Activated T-cell treated with anti-CD3 and anti-CD28 coated beads for 4 hours (primary cell): Measurements from ENCODE around the gene BBOF1.
A peak's percentile ranks its signal among the peaks of the same experiment; 100 is the strongest.

Experiments
- DNase-seq: peaks from one replicate; pipeline ENCODE4 v3.0.0-alpha.2; 2020

BBOF1 gene

DNA sequence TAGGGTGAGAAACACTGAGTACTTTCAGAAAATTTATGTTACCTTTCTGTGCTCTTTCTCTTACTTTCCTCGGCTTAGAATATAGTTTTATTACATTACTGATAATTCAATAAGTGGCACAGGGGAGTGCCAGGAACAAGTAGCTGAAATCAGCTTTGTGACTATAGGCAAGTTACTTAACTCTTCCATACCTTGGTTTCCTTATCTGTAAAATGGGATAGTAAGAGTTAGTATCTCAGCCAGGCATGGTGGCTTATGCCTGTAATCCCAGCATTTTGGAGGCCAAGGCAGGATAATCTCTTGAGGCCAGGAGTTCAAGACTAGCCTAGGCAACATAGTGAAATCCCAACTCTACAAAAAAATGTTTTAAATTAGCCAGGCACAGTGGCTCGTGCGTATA, 15.4 kb downstream of the BBOF1 start:
- DNase-seq = no peak

DNA sequence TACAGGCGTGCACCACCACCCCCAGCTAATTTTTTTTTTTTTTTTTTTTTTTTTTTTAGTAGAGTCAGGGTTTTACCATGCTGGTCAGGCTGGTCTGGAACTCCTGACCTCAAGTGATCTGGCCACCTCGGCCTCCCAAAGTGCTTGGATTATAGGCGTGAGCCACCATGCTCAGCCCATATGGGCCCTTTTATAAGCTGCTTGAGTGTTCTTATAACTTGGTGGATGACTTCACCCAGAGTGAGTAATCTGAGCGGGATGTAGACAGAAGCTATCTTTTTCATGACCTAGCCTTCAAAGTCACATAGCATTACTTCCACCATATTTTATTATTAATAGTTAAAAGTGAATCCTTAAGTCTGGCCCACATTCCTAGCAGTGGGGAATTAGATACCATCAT, 16.4 kb downstream of the BBOF1 start:
- DNase-seq = no peak

DNA sequence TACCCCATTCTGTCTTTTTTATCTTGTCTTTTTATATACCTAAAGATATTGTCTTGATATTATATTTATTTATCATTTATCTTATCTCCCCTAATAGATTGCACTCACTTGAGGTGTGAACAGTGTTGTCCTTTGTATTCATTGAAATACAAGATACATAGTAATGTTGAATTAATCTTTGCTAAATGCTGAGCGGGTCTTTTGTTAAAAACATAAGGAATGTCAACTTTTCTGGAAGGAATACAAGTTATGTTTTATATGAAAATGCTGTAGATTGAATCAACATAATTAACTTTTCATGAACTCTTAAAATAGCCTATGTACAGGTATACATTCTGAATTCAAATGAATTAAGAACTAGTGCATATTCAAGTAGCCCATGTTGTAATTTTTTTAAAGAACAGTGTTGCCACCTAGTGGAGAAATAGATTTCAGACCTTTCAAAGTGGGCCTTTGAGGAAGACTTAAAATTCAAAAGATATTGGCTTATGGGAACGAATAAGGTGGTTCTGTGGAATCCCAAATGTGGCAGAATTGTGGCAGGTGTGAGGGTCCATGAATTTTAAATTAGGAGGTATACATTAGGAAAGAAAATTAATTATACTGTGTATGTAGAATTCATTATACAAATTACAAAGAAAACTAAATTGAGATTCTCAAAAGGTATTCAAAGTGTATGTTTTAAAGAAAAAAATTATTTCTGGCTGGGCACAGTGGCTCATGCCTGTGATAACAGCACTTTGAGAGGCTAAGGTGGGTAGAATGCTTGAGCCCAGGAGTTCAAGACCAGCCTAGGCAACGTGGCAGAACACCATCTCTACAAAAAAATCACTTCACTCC, 19.1 kb downstream of the BBOF1 start:
- no peak for DNase-seq

DNA sequence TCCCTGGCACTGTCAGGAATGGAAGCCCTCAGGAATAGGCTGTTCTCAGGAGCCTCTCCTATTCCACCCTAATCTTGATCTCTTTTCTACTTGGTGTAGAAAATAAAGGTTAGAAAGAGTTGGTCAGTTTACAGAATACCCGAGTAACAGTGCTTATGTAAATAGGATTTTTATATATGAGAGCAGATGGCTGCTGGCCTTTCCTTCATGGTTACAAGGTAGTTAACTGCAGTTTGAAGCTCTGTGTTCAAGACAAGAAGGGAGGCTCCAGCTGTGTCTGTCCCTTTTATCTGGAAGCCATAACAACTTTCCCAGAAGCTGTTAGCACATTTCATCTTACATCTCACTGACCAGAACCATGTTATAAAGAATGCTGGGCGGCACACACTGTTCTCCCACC, 23.1 kb downstream of the BBOF1 start:
- no peak for DNase-seq

- DNase-seq = no peak
These were observed 26.4 kb downstream of the BBOF1 start for GRCh38 chr14:74045522-74045921.

DNA sequence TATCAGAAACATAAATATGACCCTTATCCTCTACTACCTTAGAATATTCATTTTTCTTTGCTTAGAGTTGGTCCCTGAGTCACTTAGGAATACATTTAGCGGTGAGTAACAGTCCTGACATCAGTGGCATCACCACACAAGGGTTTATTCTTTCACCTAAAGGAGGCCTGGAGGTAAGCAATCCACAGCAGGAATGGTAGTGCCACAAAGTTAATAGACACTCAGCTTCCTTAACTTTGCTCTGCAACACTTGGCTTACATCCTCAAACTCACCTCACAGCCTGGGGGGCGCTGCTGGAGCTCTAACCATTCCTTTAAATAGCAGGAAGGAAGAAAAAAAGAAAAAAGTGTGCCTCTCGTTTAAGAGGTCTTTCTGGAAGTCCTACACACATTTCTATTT, 29.1 kb downstream of the BBOF1 start:
- no peak for DNase-seq

- no peak for DNase-seq
These were observed 30.8 kb downstream of the BBOF1 start for GRCh38 chr14:74049876-74050495.

GRCh38 chr14:74062809-74063150, 43.6 kb downstream of the BBOF1 start:
- no peak for DNase-seq

GRCh38 chr14:74064426-74064825, 45.3 kb downstream of the BBOF1 start:
- no peak for DNase-seq

GRCh38 chr14:74064883-74065282, 45.7 kb downstream of the BBOF1 start:
- no peak for DNase-seq

DNA sequence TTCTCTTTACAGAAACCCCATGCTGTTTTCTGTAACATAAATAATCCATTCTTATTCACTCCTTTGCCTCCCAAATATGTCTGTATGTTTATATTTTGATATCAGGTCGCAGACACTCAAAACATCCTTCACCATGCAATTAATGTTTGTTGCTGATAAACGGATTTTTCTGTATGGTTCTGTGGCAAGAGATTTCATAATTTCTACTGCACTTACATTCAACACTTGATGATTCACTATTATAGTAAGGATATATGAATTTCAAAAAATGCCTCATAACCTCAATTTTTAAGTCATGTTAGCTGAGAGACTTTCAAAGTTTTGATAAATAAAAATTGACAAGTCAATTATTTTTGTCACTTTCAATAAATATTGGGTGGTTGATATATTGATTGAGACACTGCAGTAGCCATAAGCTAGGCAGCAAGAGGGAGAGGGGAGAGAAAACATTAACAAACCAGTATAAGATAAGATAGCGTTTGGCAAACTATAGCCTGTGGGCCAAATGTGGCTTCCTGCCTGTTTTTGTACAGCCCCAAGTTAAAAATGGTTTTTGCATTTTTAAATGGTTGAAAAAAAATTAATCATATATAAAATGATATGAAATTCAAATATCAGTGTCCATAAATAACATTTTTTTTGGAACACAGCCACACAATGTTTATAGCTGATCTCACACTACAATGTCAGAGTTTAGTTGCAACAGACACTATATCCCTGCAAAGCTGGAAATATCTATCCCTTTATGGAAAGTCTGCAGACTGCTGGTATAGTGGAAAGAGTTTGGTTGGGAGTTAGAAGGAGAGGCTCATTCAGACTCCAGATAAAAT, 46.8 kb downstream of the BBOF1 start:
- DNase-seq = no peak

- DNase-seq = no peak
These were observed 58.3 kb downstream of the BBOF1 start for GRCh38 chr14:74077401-74077800.

GRCh38 chr14:74080820-74081460, 61.8 kb downstream of the BBOF1 start:
- no peak for DNase-seq

DNA sequence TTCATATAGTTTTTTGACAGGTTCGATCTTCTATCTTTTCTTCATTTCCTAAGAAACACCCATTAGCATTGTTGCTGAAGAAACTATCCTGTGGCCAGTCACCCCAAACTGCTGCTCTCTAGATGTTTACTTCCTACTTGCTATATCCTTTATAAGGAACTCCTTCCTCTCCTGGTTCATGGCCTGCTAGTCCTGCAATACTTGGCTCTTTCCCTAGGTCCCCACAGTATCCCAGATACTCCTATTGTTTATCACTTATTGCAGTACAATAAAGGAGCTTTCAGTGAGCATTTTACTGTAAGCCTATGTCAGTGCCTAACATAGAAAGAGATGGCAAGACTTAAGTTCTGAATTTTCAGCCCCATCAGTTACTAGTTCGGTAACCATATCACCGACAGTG, 62.3 kb downstream of the BBOF1 start:
- no peak for DNase-seq

DNA sequence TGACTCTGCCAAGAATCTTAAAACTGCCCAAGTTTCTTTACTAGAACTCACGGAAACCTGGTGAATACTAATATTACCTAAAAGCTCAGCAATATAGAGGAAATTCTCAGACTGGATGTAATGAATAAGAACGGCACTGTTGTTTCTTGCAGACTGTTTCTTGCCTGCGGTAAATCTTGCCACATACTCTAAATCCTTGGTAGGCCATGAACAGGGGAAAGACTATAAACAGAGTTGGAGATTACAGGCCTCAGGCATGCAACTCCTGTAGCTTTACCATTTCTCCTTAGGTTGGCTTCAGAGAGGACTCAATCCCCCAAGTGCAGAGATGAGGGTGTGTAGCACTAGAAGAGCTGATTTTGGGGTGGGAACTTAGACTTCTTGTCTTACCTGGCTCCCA, 64.0 kb downstream of the BBOF1 start:
- DNase-seq = no peak

- DNase-seq = no peak
These were observed 64.7 kb downstream of the BBOF1 start for GRCh38 chr14:74083784-74084276.

GRCh38 chr14:74084277-74085046, 65.3 kb downstream of the BBOF1 start, which contains the start of the genes ALDH6A1 and LIN52:
ALDH6A1 (minus strand) TSS chr14:74084453; CDS start chr14:74084394, 59 bp downstream.
LIN52 (plus strand) TSS chr14:74084956; CDS start chr14:74084975, 19 bp downstream.
- peak; percentile 100 for DNase-seq

GRCh38 chr14:74085047-74085637, 66.0 kb downstream of the BBOF1 start:
- peak; percentile 23 for DNase-seq

- DNase-seq = no peak
These were observed 66.7 kb downstream of the BBOF1 start for GRCh38 chr14:74085828-74086227.

- DNase-seq = no peak
These were observed 70.3 kb downstream of the BBOF1 start for GRCh38 chr14:74089251-74090020.

GRCh38 chr14:74105381-74105780, 86.2 kb downstream of the BBOF1 start:
- no peak for DNase-seq
